Testis (tissue), 3 donors: ENCODE measurements around the gene ATP2B3. TPM values are rescaled to one million over a fixed set of nuclear protein-coding genes. Genes with fewer than 3 reads are reported as not detected.

Source experiments
- DNase-seq: peaks from one replicate; pipeline ENCODE4 v3.0.0-alpha.2; 2019
- H3K27ac ChIP-seq, 2 donors: fragments of 200-600 bp; sonication (generic); one replicate each; pipeline ENCODE4 v1.5.1; 2019
- H3K27me3 ChIP-seq: fragments of 200-600 bp; sonication (generic); one replicate; pipeline ENCODE4 v1.5.1; 2019
- H3K36me3 ChIP-seq: fragments of 200-600 bp; sonication (generic); one replicate; pipeline ENCODE4 v1.5.1; 2017; ENCODE audit warnings: low read depth; ENCODE audit errors: missing control alignments
- H3K4me1 ChIP-seq: fragments of 200-600 bp; sonication (generic); one replicate; pipeline ENCODE4 v1.5.1; 2019
- H3K4me3 ChIP-seq, 2 donors: fragments of 200-600 bp; sonication (generic); one replicate each; pipeline ENCODE4 v1.5.1; 2017 to 2019
- H3K9me3 ChIP-seq: fragments of 200-600 bp; sonication (generic); one replicate; pipeline ENCODE4 v1.5.1; 2017
- POLR2A ChIP-seq: fragments of 450-650 bp; IDR thresholded peaks from one replicate; pipeline ENCODE4 v1.6.1; 2017; ENCODE audit warnings: antibody characterized with exemption, mild to moderate bottlenecking, moderate library complexity
- WGBS, 2 donors: methylation state at CpG; one replicate each; pipeline ENCODE4 v1.1.5; 2018; 5-methylcytosine and 5-hydroxymethylcytosine counted together
- intact Hi-C: fragments of 100-400 bp; cut with DNase I; formaldehyde crosslinking; loops from one replicate; pipeline ENCODE4 v1.15.1; 2023; ENCODE audit warnings: low total_unique reads
- polyA plus RNA-seq: library from polyadenylated mRNA; stranded (reverse); fragments of 350-450 nt; fragmentation: Illumina TruSeq; extraction: RNeasy Lipid Tissue Mini Kit (QIAGEN cat#74804); gene quantifications from one replicate; pipeline ENCODE4 v1.2.3, GENCODE V29; 2014; ENCODE audit warnings: low read depth, low replicate concordance; ENCODE audit not compliant: insufficient read depth
- total RNA-seq, 2 donors: library from RNA; depleted of rRNA; stranded (reverse); fragments of >200 nt; gene quantifications; one replicate each; pipeline ENCODE4 v1.2.3, GENCODE V29; 2016
- TF ChIP-seq, protein P1 (sequence below), 3 experiments: fragments of 450-650 bp in 2 of 3; fragments of 200-600 bp in 1 of 3; sonication (generic) in 1 of 3; IDR thresholded peaks; one replicate each; pipeline ENCODE4 v1.5.1; 2016 to 2019; ENCODE audit warnings: antibody characterized with exemption in 3 of 3, mild to moderate bottlenecking in 2 of 3, moderate library complexity in 1 of 3

ATP2B3 gene
- total and polyA plus RNA-seq, 3 donors from 2014 or later, result 0.16 to 1.2 (median 0.73) TPM

DNA sequence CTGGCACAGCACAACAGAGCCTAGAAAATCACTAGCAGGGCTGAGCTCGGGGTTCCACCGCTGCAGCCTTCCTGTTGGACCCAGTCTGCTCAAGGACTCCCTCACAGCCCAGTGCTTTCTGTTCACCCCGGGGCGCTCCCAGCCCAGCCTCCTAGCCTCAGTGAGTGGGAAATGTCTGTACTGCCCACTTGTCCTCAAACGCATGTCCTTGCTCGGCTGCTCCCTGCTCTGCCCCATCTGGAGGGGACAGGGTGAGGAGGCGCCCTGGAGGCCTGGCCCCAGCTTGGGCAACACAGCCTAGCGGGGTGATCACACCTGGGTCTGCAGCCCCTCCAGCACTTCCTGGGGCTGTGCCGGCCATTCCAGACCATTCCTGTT is 93.4 kb downstream of the ATP2B3 start:
- no peaks in the 10 kb centered on the region for H3K9me3 ChIP-seq
- intact Hi-C loops, result no loop called here
- no peak for DNase-seq
- TF ChIP-seq, protein P1, sequence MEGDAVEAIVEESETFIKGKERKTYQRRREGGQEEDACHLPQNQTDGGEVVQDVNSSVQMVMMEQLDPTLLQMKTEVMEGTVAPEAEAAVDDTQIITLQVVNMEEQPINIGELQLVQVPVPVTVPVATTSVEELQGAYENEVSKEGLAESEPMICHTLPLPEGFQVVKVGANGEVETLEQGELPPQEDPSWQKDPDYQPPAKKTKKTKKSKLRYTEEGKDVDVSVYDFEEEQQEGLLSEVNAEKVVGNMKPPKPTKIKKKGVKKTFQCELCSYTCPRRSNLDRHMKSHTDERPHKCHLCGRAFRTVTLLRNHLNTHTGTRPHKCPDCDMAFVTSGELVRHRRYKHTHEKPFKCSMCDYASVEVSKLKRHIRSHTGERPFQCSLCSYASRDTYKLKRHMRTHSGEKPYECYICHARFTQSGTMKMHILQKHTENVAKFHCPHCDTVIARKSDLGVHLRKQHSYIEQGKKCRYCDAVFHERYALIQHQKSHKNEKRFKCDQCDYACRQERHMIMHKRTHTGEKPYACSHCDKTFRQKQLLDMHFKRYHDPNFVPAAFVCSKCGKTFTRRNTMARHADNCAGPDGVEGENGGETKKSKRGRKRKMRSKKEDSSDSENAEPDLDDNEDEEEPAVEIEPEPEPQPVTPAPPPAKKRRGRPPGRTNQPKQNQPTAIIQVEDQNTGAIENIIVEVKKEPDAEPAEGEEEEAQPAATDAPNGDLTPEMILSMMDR (IDR thresholded peaks at IDR 0.05), result no peak
- TF ChIP-seq POLR2A, result no peak
- H3K36me3 ChIP-seq, result no peaks in the 10 kb centered on the region
- H3K27me3 ChIP-seq, result no peaks in the 10 kb centered on the region
- no peaks in the 10 kb centered on the region for H3K4me1 ChIP-seq
- H3K27ac ChIP-seq, result no peak overlapping the region
- H3K4me3 ChIP-seq, result no peak overlapping the region
- WGBS, 2 donors, result 30 to 44% methylated on average over 3 to 9 of the region's 9 CpGs

GRCh38 chrX:153611298-153612095 is 94.1 kb downstream of the ATP2B3 start:
- WGBS, 2 donors, result 60 to 70% methylated on average over 11 to 12 of the region's 14 CpGs
- Histone ChIP-seq H3K4me3 (no peak overlapping the region), H3K4me1 (no peaks in the 10 kb centered on the region), H3K9me3 (no peaks in the 10 kb centered on the region), H3K36me3 (no peaks in the 10 kb centered on the region), H3K27ac (no peak overlapping the region), H3K27me3 (no peaks in the 10 kb centered on the region)
- DNase-seq, result no peak
- intact Hi-C loops, result no loop called here
- TF ChIP-seq, protein P1 (IDR thresholded peaks at IDR 0.05), result no peak
- no peak for TF ChIP-seq POLR2A

GRCh38 chrX:153612413-153612812 is 95.0 kb downstream of the ATP2B3 start:
- H3K27ac ChIP-seq, result no peak overlapping the region
- no peak overlapping the region for H3K4me3 ChIP-seq
- no peaks in the 10 kb centered on the region for H3K9me3 ChIP-seq
- H3K4me1 ChIP-seq, result no peaks in the 10 kb centered on the region
- intact Hi-C loops, result no loop called here
- DNase-seq, result no peak
- TF ChIP-seq, protein P1 (IDR thresholded peaks at IDR 0.05), result no peak
- no peak for TF ChIP-seq POLR2A
- H3K36me3 ChIP-seq, result no peaks in the 10 kb centered on the region
- H3K27me3 ChIP-seq, result no peaks in the 10 kb centered on the region
- 79 to 81% methylated on average over 10 of the region's 10 CpGs for WGBS, 2 donors

GRCh38 chrX:153614818-153615217 is 97.4 kb downstream of the ATP2B3 start:
- H3K9me3 ChIP-seq, result no peaks in the 10 kb centered on the region
- H3K27me3 ChIP-seq, result no peaks in the 10 kb centered on the region
- 89 to 90% methylated on average over 6 of the region's 6 CpGs for WGBS, 2 donors
- no peak overlapping the region for H3K4me3 ChIP-seq
- H3K27ac ChIP-seq, result no peak overlapping the region
- no peaks in the 10 kb centered on the region for H3K4me1 ChIP-seq
- intact Hi-C loops, result no loop called here
- no peaks in the 10 kb centered on the region for H3K36me3 ChIP-seq
- TF ChIP-seq POLR2A, result no peak
- TF ChIP-seq, protein P1 (IDR thresholded peaks at IDR 0.05), result no peak
- DNase-seq, result no peak

GRCh38 chrX:153620576-153620975 is 103.1 kb downstream of the ATP2B3 start:
- H3K4me3 ChIP-seq, result no peak overlapping the region
- H3K36me3 ChIP-seq, result no peaks in the 10 kb centered on the region
- H3K4me1 ChIP-seq, result no peaks in the 10 kb centered on the region
- intact Hi-C loops, result no loop called here
- no peaks in the 10 kb centered on the region for H3K9me3 ChIP-seq
- no peaks in the 10 kb centered on the region for H3K27me3 ChIP-seq
- DNase-seq, result no peak
- 83 to 87% methylated on average over 5 of the region's 5 CpGs for WGBS, 2 donors
- TF ChIP-seq, protein P1 (IDR thresholded peaks at IDR 0.05), result no peak
- no peak overlapping the region for H3K27ac ChIP-seq
